ENCODE measurements around the gene RBSN. TPM values are rescaled to one million over a fixed set of nuclear protein-coding genes. Genes with fewer than 3 reads are reported as not detected.

Gene RBSN
- total and polyA plus RNA-seq, 7 donors, result 7.2 to 41.3 (median 29.1) TPM

DNA sequence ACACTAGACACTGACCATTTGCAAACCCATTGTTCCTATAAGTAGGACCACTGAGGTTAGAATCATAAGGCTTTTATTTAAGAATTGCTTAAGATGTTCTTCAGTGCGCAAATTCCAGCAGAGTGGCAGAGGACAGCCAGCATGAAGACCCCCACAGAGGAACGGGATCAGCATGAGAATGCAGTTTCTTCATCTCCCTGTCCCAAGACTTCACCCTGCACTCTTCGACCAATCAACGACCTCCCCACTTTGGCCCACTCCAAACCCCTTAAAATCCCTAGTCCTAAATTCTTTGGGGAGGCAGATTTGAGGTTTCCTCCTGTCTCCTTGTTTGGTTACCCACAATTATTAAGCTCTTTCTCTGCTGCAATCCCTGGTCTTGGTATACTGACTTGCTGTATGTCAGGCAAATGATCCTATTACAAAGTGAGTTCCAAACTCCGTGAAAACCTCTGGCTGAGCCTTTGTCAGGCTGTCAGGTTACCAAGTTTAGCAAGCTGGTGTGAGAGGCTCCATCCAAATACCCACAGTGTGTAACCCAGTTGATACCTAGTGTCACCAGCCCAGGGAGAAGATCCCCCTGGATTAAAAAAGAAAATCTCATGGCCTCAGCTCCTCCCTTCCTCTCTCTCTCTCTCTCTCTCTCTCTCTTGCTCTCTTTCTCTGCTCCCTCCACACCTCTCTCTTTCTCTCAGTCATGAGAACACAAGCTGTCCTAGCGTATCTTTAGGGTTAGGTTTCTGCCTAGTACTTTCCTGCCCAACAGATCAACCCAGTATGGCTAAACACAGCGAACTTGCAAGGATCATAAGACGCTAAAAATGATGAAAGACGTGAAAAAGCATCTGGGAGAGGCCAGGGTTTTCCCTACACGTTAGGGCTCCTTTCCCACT is 15.8 kb upstream of the RBSN start:
- Histone ChIP-seq H3K9me3 (no peaks in the 10 kb centered on the region), H3K36me3 (no peaks in the 10 kb centered on the region), H3K4me3 (no peak overlapping the region), H3K27me3 (peaks cover 0 to 17% (median 0%) of the 10 kb centered on the region in 3 donors), H3K27ac (no peak overlapping the region), H3K4me1 (no peaks in the 10 kb centered on the region)
- 76 to 88% methylated on average over 10 of the region's 10 CpGs for WGBS, 2 donors
- intact Hi-C loops (cut with DNase I), result no loop called here
- no peak for TF ChIP-seq EP300 (IDR thresholded peaks at IDR 0.05)
- no peak for DNase-seq

DNA sequence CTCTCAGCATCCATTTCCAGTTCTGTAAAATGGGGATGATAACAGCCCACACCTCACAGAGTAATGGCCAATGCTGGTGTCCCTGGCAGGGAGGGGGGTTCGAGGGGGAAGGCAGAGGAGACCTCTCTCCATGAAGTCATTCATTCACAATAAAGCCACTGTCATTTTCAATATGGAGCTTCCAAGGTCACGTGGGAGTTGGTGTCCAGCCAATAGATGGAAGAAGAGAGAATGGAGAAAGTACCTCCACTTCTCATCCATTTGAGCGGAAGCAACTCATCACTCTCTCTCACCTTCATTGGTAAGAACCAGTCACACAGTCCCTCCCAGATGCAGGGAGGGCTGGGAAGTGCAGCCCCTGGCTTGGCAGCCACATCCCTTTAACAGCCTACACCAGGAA is 14.9 kb upstream of the RBSN start:
- 72 to 79% methylated on average over 3 of the region's 3 CpGs for WGBS, 2 donors
- no peak overlapping the region for H3K4me3 ChIP-seq
- no peaks in the 10 kb centered on the region for H3K4me1 ChIP-seq
- H3K9me3 ChIP-seq, result no peaks in the 10 kb centered on the region
- H3K27ac ChIP-seq, result no peak overlapping the region
- H3K27me3 ChIP-seq, result peaks cover 0 to 10% (median 0%) of the 10 kb centered on the region in 3 donors
- DNase-seq, result no peak
- H3K36me3 ChIP-seq, result no peaks in the 10 kb centered on the region
- intact Hi-C loops (cut with DNase I), result no loop called here
- TF ChIP-seq CTCF (IDR thresholded peaks at IDR 0.05) (no peak), POLR2AphosphoS5 (IDR thresholded peaks at IDR 0.05) (no peak), EP300 (IDR thresholded peaks at IDR 0.05) (no peak), POLR2A (IDR thresholded peaks at IDR 0.05) (no peak)

DNA sequence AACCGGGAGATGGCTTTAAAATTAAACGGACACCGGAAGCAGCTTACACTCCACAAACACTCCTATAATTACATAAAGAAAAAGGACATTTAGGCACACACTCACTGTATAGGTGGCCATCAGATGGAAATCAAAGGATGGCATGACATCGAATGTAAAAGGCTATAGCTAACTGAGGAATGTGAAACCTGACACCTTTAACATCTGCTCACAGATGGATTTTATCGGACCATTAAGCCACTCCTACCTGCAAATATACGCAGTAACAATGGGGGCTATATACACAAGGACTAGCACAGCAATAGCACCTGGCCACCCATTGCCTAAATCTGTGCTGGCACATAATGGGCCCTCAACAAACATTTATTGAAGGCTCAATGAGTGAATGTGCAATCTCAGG is 14.5 kb upstream of the RBSN start:
- Histone ChIP-seq H3K4me1 (no peaks in the 10 kb centered on the region), H3K4me3 (no peak overlapping the region), H3K27ac (no peak overlapping the region), H3K9me3 (no peaks in the 10 kb centered on the region), H3K27me3 (peaks cover 0 to 6% (median 0%) of the 10 kb centered on the region in 3 donors), H3K36me3 (no peaks in the 10 kb centered on the region)
- no peak for TF ChIP-seq POLR2AphosphoS5 (IDR thresholded peaks at IDR 0.05)
- TF ChIP-seq CTCF (IDR thresholded peaks at IDR 0.05), result no peak
- no peak for TF ChIP-seq EP300 (IDR thresholded peaks at IDR 0.05)
- TF ChIP-seq POLR2A (IDR thresholded peaks at IDR 0.05), result no peak
- 23 to 49% methylated on average over 6 of the region's 6 CpGs for WGBS, 2 donors
- intact Hi-C loops (cut with DNase I), result no loop called here
- no peak for DNase-seq

- no peak for DNase-seq
- H3K4me1 ChIP-seq, result peaks cover 0 to 6% (median 4%) of the 10 kb centered on the region in 4 donors
- no peak overlapping the region for H3K4me3 ChIP-seq
- no peaks in the 10 kb centered on the region for H3K9me3 ChIP-seq
- intact Hi-C loops (cut with DNase I), result no loop called here
- no peak for TF ChIP-seq EP300 (IDR thresholded peaks at IDR 0.05)
- TF ChIP-seq POLR2A (IDR thresholded peaks at IDR 0.05), result no peak
- TF ChIP-seq CTCF (IDR thresholded peaks at IDR 0.05), result no peak
- no peak for TF ChIP-seq POLR2AphosphoS5 (IDR thresholded peaks at IDR 0.05)
- 73 to 74% methylated on average over 3 of the region's 3 CpGs for WGBS, 2 donors
- no peaks in the 10 kb centered on the region for H3K36me3 ChIP-seq
- H3K27me3 ChIP-seq, result no peaks in the 10 kb centered on the region
- H3K27ac ChIP-seq, result no peak overlapping the region
Observed at GRCh38 chr3:15112011-15112410, 13.1 kb upstream of the RBSN start.

DNA sequence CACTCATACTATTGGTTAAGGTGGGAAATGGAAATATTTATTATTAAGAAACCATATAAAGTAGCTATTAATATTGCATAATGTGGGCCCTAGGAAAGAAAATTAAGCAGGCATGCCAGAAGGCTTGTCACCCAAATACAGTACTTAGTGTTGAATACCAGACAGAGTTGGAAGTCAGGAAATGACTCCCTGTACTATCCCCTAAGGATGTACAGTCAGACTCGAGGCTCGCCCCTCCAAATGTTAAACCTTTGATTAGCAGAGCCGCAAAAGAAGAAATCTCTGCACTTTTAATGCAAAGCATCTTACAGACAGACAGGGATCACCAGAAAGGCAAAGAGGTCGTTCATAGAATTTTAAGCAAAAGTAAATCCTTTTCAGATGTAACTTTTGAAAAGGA is 11.3 kb upstream of the RBSN start:
- Histone ChIP-seq H3K27me3 (no peaks in the 10 kb centered on the region), H3K4me1 (peaks cover 0 to 6% (median 4%) of the 10 kb centered on the region in 4 donors), H3K27ac (no peak overlapping the region), H3K4me3 (no peak overlapping the region), H3K9me3 (no peaks in the 10 kb centered on the region), H3K36me3 (no peaks in the 10 kb centered on the region)
- DNase-seq, result no peak
- TF ChIP-seq CTCF (IDR thresholded peaks at IDR 0.05), result no peak
- TF ChIP-seq POLR2AphosphoS5 (IDR thresholded peaks at IDR 0.05), result no peak
- no peak for TF ChIP-seq EP300 (IDR thresholded peaks at IDR 0.05)
- TF ChIP-seq POLR2A (IDR thresholded peaks at IDR 0.05), result no peak
- WGBS, 2 donors, result 81 to 87% methylated on average over 4 of the region's 4 CpGs
- intact Hi-C loops (cut with DNase I), result no loop called here

All from sigmoid colon (tissue), 7 donors.